Panc1 (cell line): ENCODE data around the gene ADAMTS9.

Source experiments
- POLR2AphosphoS5 ChIP-seq: IDR thresholded peaks from 2 replicates; pipeline ENCODE4 v1.6.1; 2012; ENCODE audit warnings: mild to moderate bottlenecking, low read depth, low read length, moderate library complexity
- TF ChIP-seq, protein P1 (sequence below): fragments of 450-650 bp; IDR thresholded peaks from 2 replicates; pipeline ENCODE4 v1.5.1; 2017; ENCODE audit warnings: mild to moderate bottlenecking

DNA sequence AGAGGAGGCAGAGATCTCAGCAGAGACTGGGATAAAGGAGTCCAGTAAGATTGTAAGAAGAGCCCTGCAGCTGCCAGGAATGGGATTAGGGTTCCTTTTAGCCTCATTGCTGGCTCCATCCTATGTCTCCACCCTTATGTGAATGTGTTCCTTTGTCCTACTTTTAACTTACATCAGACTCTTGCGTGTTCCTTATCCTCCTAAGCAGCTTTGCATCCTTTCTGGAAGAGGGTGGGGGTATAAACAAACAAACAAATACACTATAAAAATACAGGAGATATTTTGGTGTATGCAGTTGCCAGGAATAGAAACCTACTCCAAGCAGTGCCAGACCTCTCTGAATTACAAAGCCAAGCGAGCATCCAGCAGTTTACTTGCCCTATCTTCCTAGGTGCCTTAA is 194.7 kb downstream of the ADAMTS9 start:
- TF ChIP-seq, protein P1, sequence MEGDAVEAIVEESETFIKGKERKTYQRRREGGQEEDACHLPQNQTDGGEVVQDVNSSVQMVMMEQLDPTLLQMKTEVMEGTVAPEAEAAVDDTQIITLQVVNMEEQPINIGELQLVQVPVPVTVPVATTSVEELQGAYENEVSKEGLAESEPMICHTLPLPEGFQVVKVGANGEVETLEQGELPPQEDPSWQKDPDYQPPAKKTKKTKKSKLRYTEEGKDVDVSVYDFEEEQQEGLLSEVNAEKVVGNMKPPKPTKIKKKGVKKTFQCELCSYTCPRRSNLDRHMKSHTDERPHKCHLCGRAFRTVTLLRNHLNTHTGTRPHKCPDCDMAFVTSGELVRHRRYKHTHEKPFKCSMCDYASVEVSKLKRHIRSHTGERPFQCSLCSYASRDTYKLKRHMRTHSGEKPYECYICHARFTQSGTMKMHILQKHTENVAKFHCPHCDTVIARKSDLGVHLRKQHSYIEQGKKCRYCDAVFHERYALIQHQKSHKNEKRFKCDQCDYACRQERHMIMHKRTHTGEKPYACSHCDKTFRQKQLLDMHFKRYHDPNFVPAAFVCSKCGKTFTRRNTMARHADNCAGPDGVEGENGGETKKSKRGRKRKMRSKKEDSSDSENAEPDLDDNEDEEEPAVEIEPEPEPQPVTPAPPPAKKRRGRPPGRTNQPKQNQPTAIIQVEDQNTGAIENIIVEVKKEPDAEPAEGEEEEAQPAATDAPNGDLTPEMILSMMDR: no peak
- TF ChIP-seq POLR2AphosphoS5: no peak
